HG03045 (cell line): Measurements from ENCODE around the gene SUZ12.
"Not testable (repeated sequence)": the region's sequence is repeated elsewhere in the genome, so short reads cannot be mapped to it uniquely, and the experiment has no call there.

Source experiments
- ATAC-seq: cut with Tn5 transposase; IDR thresholded peaks from one replicate; pipeline ENCODE4 v1.9.1; 2021; ENCODE audit warnings: mild to moderate bottlenecking, moderate library complexity; ENCODE audit not compliant: unreplicated experiment

SUZ12 gene

GRCh38 chr17:31942396-31942795, 5.6 kb downstream of the SUZ12 start:
- not testable (repeated sequence) for ATAC-seq

GRCh38 chr17:31951953-31952352, 15.1 kb downstream of the SUZ12 start:
- not testable (repeated sequence) for ATAC-seq

- ATAC-seq, result not testable (repeated sequence)
Observed at GRCh38 chr17:31964131-31964530, 27.3 kb downstream of the SUZ12 start.

GRCh38 chr17:31967648-31968047, 30.8 kb downstream of the SUZ12 start:
- no peak for ATAC-seq

GRCh38 chr17:31970416-31970815, 33.6 kb downstream of the SUZ12 start:
- ATAC-seq, result not testable (repeated sequence)

GRCh38 chr17:31974269-31975071, 37.7 kb downstream of the SUZ12 start:
- ATAC-seq, result not testable (repeated sequence)

- not testable (repeated sequence) for ATAC-seq
Observed at GRCh38 chr17:31975391-31975790, 38.6 kb downstream of the SUZ12 start.

- not testable (repeated sequence) for ATAC-seq
Observed at GRCh38 chr17:31991821-31992220, 55.0 kb downstream of the SUZ12 start.

- no peak for ATAC-seq
Observed at GRCh38 chr17:31997005-31997404, 60.2 kb downstream of the SUZ12 start.

GRCh38 chr17:32006957-32007462, 70.2 kb downstream of the SUZ12 start, which contains the start of gene LRRC37B:
LRRC37B (plus strand) TSS chr17:32007383; CDS start chr17:32021393, 14,010 bp downstream.
- peak; percentile 89 for ATAC-seq

- peak; percentile 44 for ATAC-seq
Observed at GRCh38 chr17:32007463-32008298, 70.9 kb downstream of the SUZ12 start.

GRCh38 chr17:32009262-32009542, 72.4 kb downstream of the SUZ12 start:
- no peak for ATAC-seq

GRCh38 chr17:32010114-32010513, 73.3 kb downstream of the SUZ12 start:
- no peak for ATAC-seq

- no peak for ATAC-seq
Observed at GRCh38 chr17:32015245-32016013, 78.6 kb downstream of the SUZ12 start.

GRCh38 chr17:32016231-32016630, 79.4 kb downstream of the SUZ12 start:
- no peak for ATAC-seq

- no peak for ATAC-seq
Observed at GRCh38 chr17:32019228-32019627, 82.4 kb downstream of the SUZ12 start.

GRCh38 chr17:32020943-32021614, 84.3 kb downstream of the SUZ12 start:
- no peak for ATAC-seq

GRCh38 chr17:32021615-32021955, 84.8 kb downstream of the SUZ12 start:
- ATAC-seq, result no peak

- ATAC-seq, result not testable (repeated sequence)
Observed at GRCh38 chr17:32022554-32022953, 85.7 kb downstream of the SUZ12 start.

GRCh38 chr17:32027271-32027670, 90.5 kb downstream of the SUZ12 start:
- ATAC-seq, result not testable (repeated sequence)

GRCh38 chr17:32033223-32033622, 96.4 kb downstream of the SUZ12 start:
- no peak for ATAC-seq
